GM12892 (cell line): ENCODE data around the gene PPAT.
A peak's percentile ranks its signal among the peaks of the same experiment; 100 is the strongest.
"Not testable (repeated sequence)": the region's sequence is repeated elsewhere in the genome, so short reads cannot be mapped to it uniquely, and the experiment has no call there.

Source experiments
- DNase-seq: peaks from one replicate; pipeline ENCODE4 v3.0.0; 2011; ENCODE audit not compliant: insufficient read length
- FAIRE-seq: peaks from 2 replicates; lab custom pipeline; 2011; peaks lifted over from hg19 to GRCh38; lab: Jason Lieb, UNC
- POLR2A ChIP-seq: IDR thresholded peaks from 2 replicates; pipeline ENCODE4 v1.6.1; 2011; ENCODE audit warnings: low read depth, low read length, control low read depth
- POLR2AphosphoS5 ChIP-seq: IDR thresholded peaks from 2 replicates; pipeline ENCODE4 v1.6.1; 2011; ENCODE audit warnings: low read depth, low read length, control low read depth
- TAF1 ChIP-seq: IDR thresholded peaks from 2 replicates; pipeline ENCODE4 v1.6.1; 2011; ENCODE audit warnings: low read depth, mild to moderate bottlenecking, control low read depth, low read length, borderline replicate concordance

PPAT gene

GRCh38 chr4:56463711-56464110 is 28.3 kb upstream of the PPAT start:
- no peak for FAIRE-seq
- TF ChIP-seq TAF1 (no peak), POLR2A (no peak; the same call in 1 of the 2 replicates), POLR2AphosphoS5 (no peak; the same call in 1 of the 2 replicates)
- no peak for DNase-seq

GRCh38 chr4:56462157-56462556 is 26.7 kb upstream of the PPAT start:
- DNase-seq, result no peak
- no peak for FAIRE-seq
- TF ChIP-seq TAF1 (no peak), POLR2A (no peak; the same call in 1 of the 2 replicates), POLR2AphosphoS5 (no peak)

- TF ChIP-seq POLR2A (no peak), POLR2AphosphoS5 (no peak), TAF1 (no peak)
- DNase-seq (no peak), FAIRE-seq (no peak)
These were observed 24.7 kb upstream of the PPAT start for GRCh38 chr4:56460085-56460484.

DNA sequence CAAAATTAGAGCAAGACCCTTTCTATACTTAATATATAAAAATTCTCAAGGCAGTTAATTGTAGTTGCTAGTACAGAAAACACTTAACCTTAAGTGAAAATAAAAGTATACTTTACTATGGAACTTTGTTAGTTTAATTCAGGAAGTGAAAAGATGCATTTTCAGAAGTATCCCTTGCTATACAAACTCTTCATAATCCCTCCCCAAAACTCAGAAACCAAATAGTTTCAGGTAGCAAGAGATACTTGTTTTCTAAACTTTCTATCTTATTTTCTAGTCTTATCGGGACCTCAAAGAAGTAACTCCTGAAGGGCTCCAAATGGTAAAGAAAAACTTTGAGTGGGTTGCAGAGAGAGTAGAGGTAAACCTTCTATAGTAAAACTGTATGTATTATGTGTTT is 14.9 kb upstream of the PPAT start:
- no peak for FAIRE-seq
- no peak for DNase-seq
- TF ChIP-seq POLR2A (no peak), TAF1 (no peak), POLR2AphosphoS5 (no peak)

- not testable (repeated sequence) for FAIRE-seq, DNase-seq
These were observed 14.1 kb upstream of the PPAT start for GRCh38 chr4:56449475-56449874.

DNA sequence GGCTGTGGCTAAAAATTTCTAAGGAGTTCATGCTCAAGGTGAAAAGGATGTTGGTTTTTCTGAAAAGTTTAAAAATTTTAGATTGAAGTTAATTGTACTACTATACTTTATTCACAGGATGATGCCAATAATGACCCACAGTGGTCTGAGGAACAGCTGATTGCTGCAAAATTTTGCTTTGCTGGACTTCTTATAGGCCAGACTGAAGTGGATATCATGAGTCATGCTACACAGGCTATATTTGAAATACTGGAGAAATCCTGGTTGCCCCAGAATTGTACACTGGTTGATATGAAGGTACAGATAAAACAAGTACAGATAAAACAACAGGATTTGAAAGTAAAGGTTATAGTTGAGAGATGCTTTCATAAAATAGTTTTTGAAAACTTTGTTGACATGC is 12.9 kb upstream of the PPAT start:
- TF ChIP-seq TAF1, result no peak
- no peak for TF ChIP-seq POLR2AphosphoS5
- no peak for TF ChIP-seq POLR2A

DNA sequence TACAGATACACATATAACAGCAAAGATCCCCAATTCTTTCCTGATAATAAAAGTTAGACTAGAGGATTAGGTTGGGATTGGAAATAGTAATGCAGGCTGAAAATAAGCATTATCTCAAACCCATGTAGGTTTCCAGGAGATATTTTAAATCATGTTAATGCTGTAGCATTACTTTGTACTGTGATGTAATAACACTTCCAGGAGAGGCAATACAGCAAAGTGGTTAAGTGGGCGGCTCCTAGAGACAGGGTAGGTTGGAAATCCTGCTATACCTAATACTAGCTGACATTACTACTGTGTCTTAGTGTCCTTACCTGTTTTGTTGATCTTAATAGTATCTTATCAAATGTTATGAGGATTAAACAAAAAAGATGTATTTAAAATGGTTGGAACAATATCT is 10.3 kb upstream of the PPAT start:
- no peak for TF ChIP-seq POLR2AphosphoS5
- no peak for TF ChIP-seq TAF1
- no peak for TF ChIP-seq POLR2A
- FAIRE-seq (no peak), DNase-seq (no peak)

More for the DNA sequence above, 12.9 kb upstream of the PPAT start:
- FAIRE-seq (no peak), DNase-seq (no peak)

DNA sequence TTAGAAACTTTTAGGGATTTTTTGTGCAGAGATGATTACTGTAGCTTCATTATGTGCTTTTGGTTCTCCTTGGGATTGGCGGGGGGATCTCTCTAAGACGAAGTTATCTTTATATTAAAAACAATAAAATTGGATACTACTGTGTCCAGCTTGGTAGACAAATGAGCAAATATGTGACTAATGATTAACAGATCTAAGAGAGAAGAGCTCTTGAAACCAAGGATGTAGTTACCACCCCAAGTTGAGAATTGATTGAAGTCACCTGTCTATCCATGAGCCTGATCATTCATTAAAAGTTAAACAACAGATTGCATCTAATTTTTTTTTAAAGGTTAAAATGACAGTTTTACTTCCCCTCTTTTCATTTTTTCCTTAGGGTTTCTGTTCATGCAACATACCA is 9.3 kb upstream of the PPAT start:
- DNase-seq (no peak), FAIRE-seq (no peak)
- TF ChIP-seq POLR2A (no peak), TAF1 (no peak), POLR2AphosphoS5 (no peak)

GRCh38 chr4:56440983-56441382 is 5.6 kb upstream of the PPAT start:
- TF ChIP-seq POLR2A (no peak), POLR2AphosphoS5 (no peak), TAF1 (no peak)
- FAIRE-seq, result no peak

DNA sequence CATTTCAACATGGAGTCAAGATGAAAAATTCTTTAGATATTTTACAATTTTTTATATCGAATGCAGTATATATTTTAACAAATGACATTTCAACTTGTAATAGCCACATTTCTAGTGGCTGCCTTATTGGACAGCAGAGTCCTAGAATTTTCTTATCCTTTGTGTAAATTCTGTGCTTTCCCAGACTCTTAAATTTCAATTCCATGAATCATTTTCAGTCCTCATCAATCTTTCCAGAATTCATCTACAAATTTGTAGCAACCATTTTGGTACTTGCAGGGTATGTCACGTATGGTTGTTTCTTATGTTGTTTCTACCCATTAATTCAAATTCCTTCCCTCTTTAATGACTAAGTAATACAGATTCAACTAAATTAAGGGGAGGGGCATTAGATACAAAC is 3.4 kb upstream of the PPAT start:
- DNase-seq (no peak), FAIRE-seq (no peak)
- TF ChIP-seq POLR2AphosphoS5, result no peak
- no peak for TF ChIP-seq TAF1
- no peak for TF ChIP-seq POLR2A

More at GRCh38 chr4:56440983-56441382, 5.6 kb upstream of the PPAT start:
- no peak for DNase-seq

GRCh38 chr4:56434599-56435139 is 746 bp downstream of the PPAT start:
- no peak for TF ChIP-seq TAF1
- no peak for TF ChIP-seq POLR2A
- TF ChIP-seq POLR2AphosphoS5, result no peak
- DNase-seq (peak; percentile 29), FAIRE-seq (peak; percentile 48)

DNA sequence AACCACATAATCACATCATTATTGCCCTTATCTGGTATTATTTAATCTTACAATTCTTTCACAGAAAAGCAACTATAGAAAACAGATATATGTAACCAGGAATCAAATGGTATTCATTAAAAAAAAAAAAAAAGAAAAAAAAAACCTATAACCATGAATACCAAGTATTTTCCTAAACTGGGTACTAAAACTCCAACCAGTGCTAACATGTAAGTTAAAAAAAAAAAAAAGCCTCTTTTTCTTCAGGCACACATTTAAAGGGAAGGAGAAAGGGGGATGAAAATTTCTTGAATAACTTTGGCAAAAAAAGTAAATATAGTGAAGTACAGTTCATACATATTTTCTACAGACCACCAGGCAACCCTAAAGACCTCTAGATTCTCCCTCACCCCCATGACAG is 2.1 kb downstream of the PPAT start:
- no peak for FAIRE-seq
- TF ChIP-seq POLR2A (no peak), TAF1 (no peak), POLR2AphosphoS5 (no peak)
- no peak for DNase-seq
